D721Med (cell line): ENCODE data around the gene GRID2.
"Not testable (repeated sequence)": the region's sequence is repeated elsewhere in the genome, so short reads cannot be mapped to it uniquely, and the experiment has no call there.

Source experiments
- DNase-seq: peaks from one replicate; pipeline ENCODE4 v3.0.0; 2011; ENCODE audit warnings: low spot score; ENCODE audit not compliant: insufficient read length
- FAIRE-seq: peaks from 2 replicates; lab custom pipeline; 2011; peaks lifted over from hg19 to GRCh38; lab: Jason Lieb, UNC
- CTCF ChIP-seq: IDR thresholded peaks from 2 replicates; pipeline ENCODE4 v1.5.1; 2012; ENCODE audit warnings: mild to moderate bottlenecking, control low read depth; ENCODE audit not compliant: insufficient read depth; ENCODE audit errors: missing control alignments

Gene GRID2

DNA sequence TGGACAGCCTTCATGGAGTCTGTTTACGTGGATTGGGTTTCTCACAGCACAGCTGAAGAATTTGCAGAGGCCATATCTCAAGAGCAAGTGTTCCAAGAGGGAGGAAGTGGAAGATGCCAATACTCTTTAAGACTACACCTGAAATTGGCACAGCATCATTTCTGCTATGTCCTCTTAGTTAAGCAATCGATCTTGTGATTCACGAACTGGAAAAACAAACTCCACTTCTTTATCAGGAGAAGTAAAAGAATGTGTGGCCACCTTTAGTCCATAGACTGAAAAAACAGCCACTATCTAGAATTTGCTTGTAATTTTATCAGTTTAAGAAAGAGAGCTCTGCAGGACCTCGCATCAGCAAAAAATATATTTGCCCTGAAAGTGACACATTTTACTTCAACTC lies 1051.6 kb downstream of the GRID2 start:
- FAIRE-seq = no peak
- no peak for DNase-seq

GRCh38 chr4:93359586-93359985 lies 1055.8 kb downstream of the GRID2 start:
- FAIRE-seq (no peak), DNase-seq (no peak)
- no peak for TF ChIP-seq CTCF

More for the DNA sequence above, 1051.6 kb downstream of the GRID2 start:
- TF ChIP-seq CTCF = no peak

DNA sequence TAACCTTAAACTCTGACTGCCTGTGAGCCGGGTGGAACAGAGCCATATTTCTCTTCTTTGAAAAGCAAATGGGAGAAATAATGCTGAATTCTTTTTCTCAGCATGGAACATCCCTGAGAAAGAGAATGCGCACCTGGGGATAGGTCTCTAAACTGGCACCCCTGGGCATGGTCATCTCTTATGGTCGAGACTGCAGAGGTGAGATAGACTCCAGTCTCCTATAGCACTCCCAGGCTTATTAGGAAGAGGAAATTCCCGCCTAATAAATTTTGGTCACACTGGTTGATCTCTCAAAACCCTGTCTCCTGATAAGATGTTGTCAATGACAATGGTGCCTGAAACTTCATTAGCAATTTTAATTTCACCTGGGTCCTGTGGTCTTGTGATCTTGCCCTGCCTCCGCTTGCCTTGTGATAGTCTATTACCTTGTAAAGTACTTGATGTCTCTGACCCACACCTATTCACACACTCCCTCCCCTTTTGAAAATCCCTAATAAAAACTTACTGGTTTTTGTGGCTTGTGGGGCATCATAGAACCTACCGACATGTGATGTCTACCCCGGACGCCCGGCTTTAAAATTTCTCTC lies 1062.5 kb downstream of the GRID2 start:
- DNase-seq, FAIRE-seq: not testable (repeated sequence)

DNA sequence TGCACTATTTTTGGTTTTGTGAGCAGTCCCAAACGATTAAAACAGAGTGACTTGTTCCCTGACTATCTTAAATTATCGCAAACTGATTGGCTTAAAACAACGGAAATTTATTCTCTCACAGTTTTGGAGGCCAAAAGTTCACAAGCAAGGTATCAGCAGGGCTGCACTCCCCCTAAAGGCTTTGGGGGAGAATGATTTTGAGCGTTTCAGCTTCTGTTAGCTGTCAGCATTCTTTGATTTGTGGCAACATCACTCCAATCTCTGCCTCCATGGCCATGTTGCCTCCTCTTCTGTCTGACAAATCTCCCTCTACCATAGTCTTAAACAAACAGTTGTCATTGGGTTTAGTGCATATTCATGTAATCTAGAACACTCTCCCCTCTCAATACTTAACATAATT lies 1065.2 kb downstream of the GRID2 start:
- FAIRE-seq = no peak
- no peak for DNase-seq
- no peak for TF ChIP-seq CTCF

DNA sequence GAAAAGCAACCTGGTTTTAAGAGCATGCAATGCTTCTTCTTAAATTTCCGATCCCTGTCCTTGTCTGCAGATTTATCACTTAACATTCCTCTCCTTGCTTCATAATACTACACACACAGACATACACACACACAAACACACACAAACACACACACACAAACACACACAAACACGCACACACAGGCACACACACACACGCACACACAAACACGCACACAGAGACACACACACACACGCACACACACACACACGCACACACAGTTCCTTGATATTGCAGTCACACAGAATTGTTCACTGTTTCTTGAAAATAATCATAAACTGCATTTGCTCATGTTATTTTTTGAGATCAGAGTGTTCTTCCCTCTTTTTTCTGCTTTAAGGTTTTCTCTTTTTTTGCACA lies 1066.5 kb downstream of the GRID2 start:
- FAIRE-seq = no peak
- DNase-seq = no peak
- no peak for TF ChIP-seq CTCF

DNA sequence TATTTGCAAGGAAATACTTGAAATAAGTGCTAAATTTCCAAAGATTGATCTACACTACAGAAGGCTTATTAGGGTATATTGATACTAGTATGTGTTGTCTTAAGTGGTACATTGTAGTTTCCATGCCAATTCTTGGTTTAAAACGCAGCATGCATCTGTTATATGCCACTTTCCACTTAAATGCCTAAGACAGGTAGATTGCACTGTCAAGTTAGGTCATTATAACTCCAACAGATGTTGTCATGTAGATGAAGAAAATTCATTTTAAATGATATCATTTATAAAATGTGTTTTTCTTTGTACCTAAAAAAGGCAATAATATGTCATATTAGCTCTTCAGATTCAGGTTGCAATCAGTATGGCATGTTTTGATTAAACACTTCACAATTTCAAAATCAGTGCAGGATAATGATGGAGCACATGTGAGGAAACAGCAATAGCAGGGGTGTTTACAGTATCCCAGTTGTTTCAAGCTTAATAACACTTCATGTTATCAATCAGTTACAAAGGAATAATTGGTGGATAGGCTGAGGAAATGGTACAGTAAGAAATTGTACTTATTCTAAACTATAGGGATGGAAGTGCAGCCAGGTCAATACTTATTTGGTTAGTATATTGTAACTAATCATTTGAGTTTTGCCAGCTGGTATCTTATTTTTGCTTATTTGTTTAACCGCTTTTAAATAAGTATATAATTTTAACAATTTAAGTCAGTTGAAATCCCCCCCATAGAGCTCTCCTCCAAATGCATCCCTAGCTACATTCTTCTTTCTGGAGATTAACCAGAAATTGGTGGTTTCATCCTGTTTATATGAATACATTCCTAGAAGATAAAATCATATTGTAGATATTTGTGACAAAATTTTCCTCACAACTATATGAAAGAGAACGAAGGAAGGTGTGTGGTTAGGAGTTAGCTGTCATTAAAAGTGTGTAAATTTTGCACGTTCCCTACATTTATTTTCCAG lies 1070.4 kb downstream of the GRID2 start:
- no peak for FAIRE-seq
- DNase-seq = no peak
- TF ChIP-seq CTCF = no peak

- FAIRE-seq (no peak), DNase-seq (no peak)
- TF ChIP-seq CTCF = no peak
Observed at GRCh38 chr4:93384241-93384640, 1080.5 kb downstream of the GRID2 start.
